ENCODE measurements around the gene SLC13A2.

DNA sequence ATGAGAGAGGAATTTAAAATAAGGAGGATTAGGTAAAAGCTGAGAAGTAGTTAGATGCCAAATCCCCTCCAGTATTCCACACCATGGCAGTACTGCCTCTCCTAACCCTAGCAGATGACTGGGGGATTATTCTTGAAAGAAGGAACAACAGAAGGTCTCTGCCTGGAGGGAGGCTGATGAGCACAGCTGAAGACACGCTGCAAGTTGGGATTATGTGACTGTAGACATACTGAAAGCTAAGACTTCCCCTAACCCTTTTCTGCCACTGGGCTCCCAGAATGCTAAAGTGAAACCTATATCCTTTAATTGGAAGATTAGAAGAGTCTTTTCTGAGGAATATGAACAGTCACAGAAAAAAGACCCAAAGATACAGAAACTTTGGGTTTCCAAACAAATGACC lies 39.7 kb upstream of the SLC13A2 start:
- TF ChIP-seq, protein P1, sequence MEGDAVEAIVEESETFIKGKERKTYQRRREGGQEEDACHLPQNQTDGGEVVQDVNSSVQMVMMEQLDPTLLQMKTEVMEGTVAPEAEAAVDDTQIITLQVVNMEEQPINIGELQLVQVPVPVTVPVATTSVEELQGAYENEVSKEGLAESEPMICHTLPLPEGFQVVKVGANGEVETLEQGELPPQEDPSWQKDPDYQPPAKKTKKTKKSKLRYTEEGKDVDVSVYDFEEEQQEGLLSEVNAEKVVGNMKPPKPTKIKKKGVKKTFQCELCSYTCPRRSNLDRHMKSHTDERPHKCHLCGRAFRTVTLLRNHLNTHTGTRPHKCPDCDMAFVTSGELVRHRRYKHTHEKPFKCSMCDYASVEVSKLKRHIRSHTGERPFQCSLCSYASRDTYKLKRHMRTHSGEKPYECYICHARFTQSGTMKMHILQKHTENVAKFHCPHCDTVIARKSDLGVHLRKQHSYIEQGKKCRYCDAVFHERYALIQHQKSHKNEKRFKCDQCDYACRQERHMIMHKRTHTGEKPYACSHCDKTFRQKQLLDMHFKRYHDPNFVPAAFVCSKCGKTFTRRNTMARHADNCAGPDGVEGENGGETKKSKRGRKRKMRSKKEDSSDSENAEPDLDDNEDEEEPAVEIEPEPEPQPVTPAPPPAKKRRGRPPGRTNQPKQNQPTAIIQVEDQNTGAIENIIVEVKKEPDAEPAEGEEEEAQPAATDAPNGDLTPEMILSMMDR (IDR thresholded peaks at IDR 0.05): no peak
- TF ChIP-seq POLR2A (IDR thresholded peaks at IDR 0.05): no peak

Measured in uterus (tissue), 2 donors.